Measurements from ENCODE around the gene SPAG5.

Gene SPAG5, protein sequence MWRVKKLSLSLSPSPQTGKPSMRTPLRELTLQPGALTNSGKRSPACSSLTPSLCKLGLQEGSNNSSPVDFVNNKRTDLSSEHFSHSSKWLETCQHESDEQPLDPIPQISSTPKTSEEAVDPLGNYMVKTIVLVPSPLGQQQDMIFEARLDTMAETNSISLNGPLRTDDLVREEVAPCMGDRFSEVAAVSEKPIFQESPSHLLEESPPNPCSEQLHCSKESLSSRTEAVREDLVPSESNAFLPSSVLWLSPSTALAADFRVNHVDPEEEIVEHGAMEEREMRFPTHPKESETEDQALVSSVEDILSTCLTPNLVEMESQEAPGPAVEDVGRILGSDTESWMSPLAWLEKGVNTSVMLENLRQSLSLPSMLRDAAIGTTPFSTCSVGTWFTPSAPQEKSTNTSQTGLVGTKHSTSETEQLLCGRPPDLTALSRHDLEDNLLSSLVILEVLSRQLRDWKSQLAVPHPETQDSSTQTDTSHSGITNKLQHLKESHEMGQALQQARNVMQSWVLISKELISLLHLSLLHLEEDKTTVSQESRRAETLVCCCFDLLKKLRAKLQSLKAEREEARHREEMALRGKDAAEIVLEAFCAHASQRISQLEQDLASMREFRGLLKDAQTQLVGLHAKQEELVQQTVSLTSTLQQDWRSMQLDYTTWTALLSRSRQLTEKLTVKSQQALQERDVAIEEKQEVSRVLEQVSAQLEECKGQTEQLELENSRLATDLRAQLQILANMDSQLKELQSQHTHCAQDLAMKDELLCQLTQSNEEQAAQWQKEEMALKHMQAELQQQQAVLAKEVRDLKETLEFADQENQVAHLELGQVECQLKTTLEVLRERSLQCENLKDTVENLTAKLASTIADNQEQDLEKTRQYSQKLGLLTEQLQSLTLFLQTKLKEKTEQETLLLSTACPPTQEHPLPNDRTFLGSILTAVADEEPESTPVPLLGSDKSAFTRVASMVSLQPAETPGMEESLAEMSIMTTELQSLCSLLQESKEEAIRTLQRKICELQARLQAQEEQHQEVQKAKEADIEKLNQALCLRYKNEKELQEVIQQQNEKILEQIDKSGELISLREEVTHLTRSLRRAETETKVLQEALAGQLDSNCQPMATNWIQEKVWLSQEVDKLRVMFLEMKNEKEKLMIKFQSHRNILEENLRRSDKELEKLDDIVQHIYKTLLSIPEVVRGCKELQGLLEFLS

GRCh38 chr17:28598799-28599310 is at the start of gene SPAG5:
Gene SPAG5, minus strand, starts transcription at chr17:28599025. Its CDS starts 79 bp downstream, at chr17:28598946.
- DNase-seq (ENCODE audit: low read depth) = peak; percentile 80

DNA sequence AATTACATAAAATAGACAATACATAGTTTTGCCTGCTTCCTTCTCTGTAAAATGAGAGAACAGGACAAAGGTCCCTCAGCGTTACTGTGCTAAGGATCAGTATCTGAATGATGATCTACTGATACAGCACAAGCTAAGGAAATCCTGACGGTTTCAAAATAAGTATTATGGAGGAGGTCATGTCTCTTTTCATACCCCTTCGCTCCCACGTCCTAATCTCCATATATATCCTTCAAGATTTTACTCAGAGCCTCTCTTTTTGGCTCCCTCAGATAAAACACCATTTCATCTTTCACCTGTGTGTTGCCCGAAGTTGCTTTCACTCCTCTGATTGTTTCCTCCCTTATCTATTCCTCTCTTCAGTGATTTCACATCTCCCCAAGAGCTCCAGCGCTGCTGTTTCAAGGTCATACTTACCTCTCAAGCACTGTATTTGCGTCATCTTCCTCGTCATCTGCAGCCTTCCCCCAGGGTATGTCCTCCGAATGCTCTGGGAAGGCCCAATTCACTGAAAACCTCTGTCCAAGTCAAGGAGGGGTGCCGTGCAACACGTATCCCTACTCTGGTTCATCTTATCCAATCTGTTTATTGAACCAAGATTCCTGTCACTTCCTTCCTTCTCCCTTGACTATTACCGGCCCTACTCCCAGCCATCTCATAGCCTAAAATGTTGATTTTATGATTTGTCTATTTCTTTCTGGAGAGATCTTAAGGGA is 47.4 kb upstream of the SPAG5 start:
- no peak for DNase-seq (ENCODE audit: low read depth)

GRCh38 chr17:28645576-28645939 is 46.7 kb upstream of the SPAG5 start:
- no peak for DNase-seq (ENCODE audit: low read depth)

DNA sequence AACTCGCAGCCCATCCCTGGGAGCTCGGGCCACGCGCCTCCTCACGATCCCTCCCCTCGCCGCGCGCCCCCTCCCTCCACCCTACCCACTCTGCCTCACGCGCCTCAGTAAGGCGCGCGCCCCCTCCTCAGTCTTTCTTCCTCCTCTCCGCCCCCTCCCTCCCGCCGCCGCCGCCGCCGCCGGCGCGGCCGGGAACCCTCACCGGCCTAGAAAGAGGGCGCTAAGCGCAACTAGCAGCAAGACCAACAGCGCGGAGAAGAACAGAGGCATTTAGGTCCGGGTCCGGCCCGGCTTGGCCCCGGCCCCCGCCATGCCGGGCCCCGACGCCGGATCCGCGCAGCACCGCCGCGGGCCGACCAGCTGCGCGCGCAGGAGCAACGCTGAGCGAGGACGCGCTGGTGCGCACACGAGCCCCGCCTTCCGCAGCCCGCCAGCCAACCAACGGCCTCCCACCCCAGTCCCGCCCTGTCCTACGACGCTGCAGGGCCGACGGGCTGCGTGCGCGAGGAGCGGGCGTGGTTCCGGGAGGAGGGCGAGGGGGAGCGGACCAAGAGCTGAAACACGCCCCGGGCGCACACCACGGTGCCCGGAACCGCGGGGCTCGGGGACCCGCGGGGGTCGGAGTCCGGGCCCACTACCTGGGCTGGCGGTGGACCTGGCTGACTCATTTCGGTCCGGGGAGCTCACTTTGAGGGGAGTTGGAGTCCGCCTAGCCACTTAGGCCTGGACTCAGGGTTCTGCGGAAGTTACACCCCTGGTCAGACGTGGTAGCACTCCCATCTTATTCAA is 46.2 kb upstream of the SPAG5 start, which contains the start of gene BLTP2:
BLTP2 (minus strand) TSS at position 372 of the 789 bp plus-strand sequence; CDS start at position 270, 102 bp downstream.
- DNase-seq (ENCODE audit: low read depth) = peak; percentile 90

GRCh38 chr17:28643983-28644786 is 45.4 kb upstream of the SPAG5 start:
- peak; percentile 47 for DNase-seq (ENCODE audit: low read depth)

DNA sequence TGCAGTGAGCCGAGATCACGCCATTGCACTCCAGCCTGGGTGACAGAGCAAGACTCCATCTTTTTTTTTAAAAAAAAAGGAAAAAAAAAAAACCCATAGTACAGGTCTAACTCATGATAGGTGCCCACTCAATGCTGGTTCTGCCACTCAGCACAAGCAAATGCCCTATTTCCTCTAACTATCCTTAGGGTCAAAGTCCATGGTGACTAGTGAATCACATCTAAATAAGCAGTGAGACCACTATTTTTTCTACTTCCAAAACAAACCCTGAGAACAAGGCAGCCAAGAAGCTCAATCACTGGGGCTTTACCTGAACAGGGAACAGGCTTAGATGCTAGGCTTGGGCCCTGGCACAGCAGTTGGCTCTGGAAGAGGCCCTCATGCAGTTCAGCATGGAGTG is 42.8 kb upstream of the SPAG5 start:
- no peak for DNase-seq (ENCODE audit: low read depth)

DNA sequence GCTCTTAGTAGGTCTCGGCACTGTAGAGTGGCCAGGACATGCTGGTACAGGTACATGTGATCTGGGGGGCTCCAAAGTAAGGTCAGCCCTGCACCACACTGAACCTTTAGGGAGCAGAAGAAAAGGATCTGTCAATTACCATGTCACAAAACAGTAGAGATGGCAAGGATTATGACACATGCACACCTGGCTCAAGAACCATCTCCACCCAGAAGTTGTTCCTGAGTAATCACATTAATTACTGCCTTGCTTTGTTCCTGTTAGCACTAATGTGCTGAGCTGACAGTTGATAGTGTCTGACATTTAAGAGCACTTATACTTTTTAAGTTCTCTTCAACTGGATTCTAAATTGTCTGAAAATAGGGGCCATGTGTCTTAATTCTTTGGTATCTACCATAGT is 36.7 kb upstream of the SPAG5 start:
- DNase-seq (ENCODE audit: low read depth) = no peak

DNA sequence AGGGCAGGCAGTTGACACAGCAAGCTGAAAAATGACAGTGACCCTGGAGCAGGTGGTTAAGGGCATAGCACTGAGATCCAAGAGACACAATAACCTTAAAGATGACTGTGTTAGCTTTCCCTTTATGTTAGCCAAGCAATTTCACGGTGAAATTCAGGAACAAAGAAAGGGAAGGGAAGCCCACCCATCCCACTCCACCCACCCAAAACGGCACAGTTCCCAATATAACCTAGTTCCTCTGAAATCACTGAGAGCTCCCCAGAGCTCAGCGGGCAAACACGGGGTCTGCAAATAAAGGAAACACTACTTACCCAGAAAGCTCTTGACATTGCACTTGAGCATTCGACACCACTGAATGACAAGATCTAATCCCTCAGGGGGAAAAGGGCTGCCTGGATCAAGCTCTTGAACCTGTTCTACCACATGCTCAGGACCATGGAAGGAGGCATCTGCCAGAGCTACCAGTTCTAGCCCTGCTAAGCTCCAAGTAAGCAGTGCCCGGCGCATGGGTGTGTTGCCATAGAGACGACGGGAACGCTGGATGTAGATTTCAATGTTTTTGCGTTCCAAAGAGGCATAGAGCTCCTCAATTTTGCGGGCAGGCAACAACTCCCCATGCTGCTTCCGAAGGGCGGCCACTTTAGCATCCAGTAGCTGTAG is 35.5 kb upstream of the SPAG5 start:
- DNase-seq (ENCODE audit: low read depth) = no peak

GRCh38 chr17:28626818-28627217 is 28.0 kb upstream of the SPAG5 start:
- no peak for DNase-seq (ENCODE audit: low read depth)

- no peak for DNase-seq (ENCODE audit: low read depth)
These were observed 25.3 kb upstream of the SPAG5 start for GRCh38 chr17:28624148-28624547.

- no peak for DNase-seq (ENCODE audit: low read depth)
These were observed 24.9 kb upstream of the SPAG5 start for GRCh38 chr17:28623696-28624095.

DNA sequence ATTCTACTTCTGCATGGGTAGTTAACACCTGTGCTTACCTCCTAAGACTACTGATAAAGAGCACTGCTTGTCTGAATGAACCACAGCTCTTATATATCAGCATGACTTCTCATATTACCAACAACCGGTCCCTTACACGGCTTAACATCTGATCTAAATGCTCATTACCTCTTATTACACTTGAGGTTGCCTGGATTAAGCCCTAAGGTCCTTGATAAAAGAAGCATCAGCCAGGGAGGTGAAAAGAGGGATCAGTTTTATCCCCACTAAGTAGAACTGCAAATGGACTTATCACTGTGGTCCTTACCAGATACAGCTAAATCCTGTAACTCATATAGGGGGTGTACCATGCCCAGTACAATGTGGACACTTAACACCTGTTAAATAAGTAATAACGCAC is 23.4 kb upstream of the SPAG5 start:
- DNase-seq (ENCODE audit: low read depth) = no peak

GRCh38 chr17:28620010-28620409 is 21.2 kb upstream of the SPAG5 start:
- DNase-seq (ENCODE audit: low read depth) = no peak

- no peak for DNase-seq (ENCODE audit: low read depth)
These were observed 19.6 kb upstream of the SPAG5 start for GRCh38 chr17:28618464-28618863.

DNA sequence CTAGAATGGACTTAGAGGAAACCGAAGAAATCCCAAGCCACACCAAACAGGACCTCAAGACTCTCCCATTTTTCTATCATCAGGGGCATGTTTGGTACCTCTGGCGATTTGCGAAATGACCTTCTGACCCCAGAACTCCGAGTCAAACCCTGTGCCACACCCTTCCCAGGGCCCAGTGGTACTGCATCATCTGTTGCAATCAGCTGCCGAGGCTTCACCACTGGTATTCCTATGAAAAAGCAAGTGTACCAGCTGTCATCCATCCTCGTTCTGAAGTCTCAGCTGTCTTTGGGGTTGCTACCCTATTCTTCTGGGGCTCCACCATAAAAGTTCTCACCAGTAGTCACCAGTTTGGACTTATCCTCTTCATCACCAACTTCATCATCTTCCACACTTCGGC is 17.5 kb upstream of the SPAG5 start:
- DNase-seq (ENCODE audit: low read depth) = no peak

GRCh38 chr17:28615260-28615940 is 16.6 kb upstream of the SPAG5 start:
- DNase-seq (ENCODE audit: low read depth) = no peak

GRCh38 chr17:28613931-28614381 is 15.1 kb upstream of the SPAG5 start, which contains the start of gene RSKR:
Gene RSKR, minus strand, starts transcription at chr17:28614185. Its CDS starts 24 bp downstream, at chr17:28614161.
- no peak for DNase-seq (ENCODE audit: low read depth)
